SKM-1 (cell line): ENCODE measurements around the gene FAM90A1.
"Not testable (repeated sequence)": the region's sequence is repeated elsewhere in the genome, so short reads cannot be mapped to it uniquely, and the experiment has no call there.

Experiments used
- DNase-seq: peaks from one replicate; lab custom pipeline; 2025; ENCODE audit not compliant: unreplicated experiment; lab: John Stamatoyannopoulos, UW

Gene FAM90A1

DNA sequence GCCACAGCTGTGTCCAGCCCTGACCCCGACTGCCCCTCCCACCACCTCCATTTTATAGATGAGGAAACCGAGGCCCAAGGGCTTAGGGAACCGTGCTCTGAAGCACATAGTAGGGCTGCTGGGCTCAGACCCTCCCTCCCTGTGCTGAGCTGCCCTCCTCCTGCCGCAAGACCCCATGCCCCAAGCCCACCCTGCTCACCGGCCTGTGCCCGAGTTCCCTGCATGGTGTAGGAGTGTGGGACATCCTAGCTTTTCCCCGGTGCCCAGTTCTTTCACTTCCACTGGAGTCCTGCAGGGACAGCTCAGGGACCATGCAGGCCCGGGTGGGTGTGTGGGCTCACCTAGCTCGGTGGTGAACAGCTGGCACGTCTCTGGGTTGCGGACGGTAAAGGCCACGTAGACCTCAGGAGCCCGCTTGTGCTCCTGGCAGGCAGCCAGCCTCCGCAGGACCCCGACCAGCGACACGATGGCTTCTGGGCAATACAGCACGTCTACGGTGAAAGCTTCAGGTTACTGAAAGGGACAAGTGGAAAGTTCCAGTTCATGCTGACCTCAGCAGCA is 6.6 kb upstream of the FAM90A1 start:
- not testable (repeated sequence) for DNase-seq

DNA sequence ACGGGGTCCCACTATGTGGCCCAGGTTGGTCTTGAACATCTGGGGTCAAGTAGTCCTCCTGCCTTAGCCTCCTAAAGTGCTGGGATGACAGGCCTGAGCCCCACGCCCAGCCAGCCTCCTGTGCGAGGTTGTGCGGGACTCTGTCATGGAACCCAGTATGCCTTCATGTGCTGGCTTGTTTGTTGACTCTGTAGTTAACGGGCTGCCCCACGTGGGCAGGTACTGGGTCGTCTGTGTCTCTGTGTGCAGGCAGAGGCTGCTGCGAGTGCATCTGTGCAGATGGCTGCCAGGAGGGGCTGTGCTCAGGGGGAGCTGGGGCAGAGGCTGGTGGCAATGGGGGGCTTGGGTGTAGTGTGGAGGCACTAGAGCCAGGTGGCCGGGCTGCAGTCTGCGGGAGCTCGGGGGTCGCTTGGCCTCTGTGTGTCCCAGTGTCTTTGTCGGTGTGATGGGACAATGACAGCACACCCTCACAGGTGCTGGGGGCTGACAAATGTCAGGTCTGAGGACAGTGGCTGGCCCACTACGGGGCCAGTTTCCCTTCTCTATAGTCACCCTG is 6.0 kb upstream of the FAM90A1 start:
- DNase-seq: not testable (repeated sequence)

DNA sequence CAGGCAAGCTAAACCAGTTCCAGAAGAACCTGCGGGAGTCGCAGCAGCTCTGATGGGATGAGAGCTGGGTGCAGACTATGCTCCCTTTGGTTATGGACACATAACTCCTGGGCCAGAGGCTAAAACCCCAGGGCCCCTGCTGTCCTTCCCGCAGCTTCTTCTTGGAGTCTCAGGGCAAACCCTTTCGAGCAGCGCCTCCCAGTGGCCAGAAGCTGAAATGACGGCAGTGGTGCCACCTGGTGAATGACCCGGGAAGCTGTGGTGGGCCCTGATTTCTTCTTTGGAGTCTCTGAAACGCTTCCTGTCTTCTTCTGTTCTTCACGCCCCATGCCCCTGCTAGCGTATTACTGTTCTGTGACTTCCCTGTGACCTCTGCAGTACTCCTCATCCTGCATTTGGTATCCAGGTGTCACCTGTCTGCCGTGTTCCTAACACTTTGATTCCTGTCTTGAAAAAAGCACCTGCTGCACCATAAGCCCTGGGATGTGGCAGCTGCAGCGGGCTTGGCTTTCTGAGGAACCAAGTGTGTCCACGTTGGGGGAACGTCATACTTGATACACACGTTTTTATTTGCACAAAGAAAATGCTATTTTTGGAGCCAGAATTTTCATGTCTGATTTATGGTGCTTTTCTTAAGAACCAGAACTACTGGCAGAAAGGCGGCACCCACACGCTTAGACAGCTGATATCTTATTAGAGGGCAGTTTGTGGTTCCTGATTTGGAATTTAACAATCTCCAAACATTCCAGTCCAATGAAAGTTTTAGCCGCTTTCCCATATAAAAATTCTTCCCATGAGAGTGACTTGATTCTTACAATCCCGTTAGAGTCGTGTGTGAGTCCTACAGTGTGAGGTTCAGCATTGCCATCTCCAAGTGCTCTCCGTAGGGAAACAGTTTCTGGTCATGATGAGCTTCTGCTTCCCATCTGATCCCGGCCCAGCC is 4.5 kb upstream of the FAM90A1 start:
- DNase-seq: not testable (repeated sequence)

DNA sequence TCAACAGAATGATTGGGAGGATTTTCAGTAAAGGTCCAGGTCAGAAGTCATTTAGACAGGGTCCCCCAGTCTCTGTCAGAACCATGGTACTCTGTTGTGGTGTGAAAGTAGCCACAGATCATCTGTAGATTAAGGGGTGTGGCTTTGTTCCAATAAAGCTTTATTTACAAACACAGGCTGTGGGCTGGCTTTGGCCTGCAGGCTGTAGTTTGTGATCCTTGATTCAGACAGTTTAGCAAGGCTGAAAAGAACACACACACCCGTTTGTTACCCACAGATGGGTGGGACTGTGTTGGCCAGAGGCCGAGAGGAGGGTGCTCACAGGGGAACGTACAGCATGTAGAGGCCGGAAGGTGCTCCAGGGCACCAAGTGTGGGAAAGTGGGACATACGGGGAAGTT is 3.6 kb upstream of the FAM90A1 start:
- DNase-seq: not testable (repeated sequence)

DNA sequence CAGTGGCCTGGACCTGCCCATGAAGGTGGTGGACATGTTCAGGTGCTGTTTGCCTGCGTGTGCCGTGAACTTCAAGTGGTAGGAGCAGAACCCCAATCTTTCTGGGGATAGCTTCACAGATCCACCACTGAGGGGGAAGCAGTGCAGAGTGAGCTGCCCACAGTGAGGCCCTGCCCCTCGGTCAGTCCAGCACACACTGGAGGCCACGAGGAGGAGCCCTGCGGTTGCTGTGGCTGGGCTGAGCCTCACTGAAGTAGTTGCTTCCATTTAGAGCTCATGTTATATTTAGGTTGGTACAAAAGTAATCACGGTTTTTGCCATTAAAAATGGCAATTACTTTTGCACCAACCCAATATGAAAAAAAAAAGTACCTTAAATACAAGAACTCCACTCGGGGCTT is 2.1 kb upstream of the FAM90A1 start:
- not testable (repeated sequence) for DNase-seq

DNA sequence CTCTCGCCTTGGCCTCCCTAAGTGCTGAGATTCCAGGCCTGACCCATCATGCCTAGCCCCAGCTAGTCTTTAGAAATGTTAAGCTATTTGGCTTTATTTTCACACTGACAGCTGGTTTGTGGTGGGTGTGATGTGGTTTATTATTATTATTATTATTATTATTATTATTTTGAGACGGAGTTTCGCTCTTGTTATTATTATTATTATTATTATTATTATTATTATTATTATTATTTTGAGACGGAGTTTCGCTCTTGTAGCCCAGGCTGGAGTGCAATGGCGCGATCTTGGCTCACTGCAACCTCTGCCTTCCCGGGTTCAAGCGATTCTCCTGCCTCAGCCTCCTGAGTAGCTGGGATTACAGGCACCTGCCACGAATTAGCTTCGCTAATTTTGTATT is 1.2 kb upstream of the FAM90A1 start:
- DNase-seq: not testable (repeated sequence)

DNA sequence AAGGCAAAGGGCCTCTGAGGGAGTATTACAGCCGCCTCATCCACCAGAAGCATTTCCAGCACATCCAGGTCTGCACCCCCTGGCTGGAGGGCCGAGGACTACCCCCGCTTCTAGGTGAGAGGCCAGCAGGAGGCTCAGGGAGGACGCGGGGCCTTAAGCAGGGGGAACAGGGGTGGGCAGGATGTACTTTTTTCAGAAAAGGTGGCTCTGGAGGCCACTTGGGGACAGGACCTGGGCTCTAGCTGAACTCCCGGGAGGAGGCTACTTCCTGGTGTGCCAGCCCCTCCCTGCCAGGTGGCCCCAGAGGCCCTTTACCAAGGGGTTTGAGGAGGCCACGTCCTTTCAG is 287 bp upstream of the FAM90A1 start:
- not testable (repeated sequence) for DNase-seq

DNA sequence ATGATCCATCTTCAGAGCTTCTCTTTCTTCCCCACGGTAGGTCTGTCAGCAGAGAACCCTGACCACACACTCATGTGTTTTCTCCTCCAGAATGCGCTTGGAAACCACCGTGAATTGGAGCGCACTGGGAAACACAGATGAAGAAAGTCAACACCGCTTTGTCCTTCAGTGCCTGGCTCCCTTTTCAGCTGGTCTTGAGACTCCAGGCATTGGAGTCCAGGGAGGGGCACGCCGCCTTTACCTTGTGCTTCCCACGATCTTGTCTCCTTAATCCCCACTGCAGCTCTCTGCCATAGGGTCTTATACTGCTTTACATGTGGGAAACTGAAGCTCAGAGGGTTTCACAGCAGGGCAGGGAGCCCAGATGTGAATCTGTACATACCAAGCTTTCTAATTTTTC is 1.1 kb downstream of the FAM90A1 start:
- DNase-seq: no peak

DNA sequence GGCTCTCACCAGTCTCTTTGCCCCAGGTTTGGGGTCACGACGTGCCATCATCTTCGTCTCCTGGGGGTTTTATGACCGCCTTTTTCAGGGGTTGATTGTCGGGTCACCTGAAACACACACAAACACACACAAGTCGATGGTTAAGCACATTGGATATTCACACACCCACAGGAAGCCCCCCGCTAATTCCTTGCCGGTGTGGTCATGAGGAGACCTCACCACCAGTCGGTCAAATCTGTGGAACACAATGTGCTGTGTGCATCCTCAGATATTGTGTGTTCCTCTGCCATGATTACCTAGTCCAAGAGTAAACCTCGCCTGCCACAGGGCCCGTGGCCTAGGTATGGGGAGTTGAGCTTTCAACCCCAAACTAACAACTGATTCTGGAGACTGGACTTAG is 2.6 kb downstream of the FAM90A1 start:
- DNase-seq: not testable (repeated sequence)

DNA sequence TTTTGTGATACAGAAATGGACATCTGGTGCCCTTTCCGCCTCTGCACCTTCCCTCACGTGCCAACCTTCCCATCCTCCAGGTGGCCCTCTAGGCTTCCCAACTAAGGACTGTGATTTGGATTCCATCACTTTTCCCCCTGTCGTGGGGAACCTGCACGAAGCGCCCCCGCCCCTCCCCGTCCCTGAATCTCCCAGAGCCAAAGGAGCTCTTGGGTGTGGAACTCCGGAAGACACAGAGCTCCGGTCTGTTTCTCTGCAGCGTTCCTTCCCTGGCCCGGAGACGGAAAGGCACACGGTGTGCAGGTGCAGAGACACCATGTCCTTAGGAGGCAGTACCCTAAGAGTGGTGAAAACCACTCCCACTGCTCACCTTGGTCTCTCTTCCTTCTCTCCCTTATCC is 3.8 kb downstream of the FAM90A1 start:
- DNase-seq: not testable (repeated sequence)

DNA sequence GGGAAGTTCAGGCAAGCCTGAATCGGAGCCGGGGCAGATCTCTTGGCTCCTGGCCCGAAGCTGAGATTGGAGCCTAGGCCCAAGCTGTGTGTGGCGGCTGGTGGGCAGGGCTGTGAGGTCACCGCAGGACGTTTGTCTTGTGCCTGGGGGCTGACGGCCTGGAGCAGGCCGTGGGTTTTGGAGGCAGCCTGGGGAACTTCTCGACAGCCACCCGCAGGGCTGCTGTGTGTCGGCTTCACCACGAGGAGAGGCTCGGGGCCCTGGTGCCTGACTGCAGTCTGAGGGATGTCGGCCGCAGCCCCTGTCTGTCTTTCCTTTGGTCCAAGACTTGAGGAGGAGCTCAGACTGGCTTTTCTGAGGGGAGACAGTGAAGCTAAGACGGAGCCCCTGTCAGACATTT is 5.1 kb downstream of the FAM90A1 start:
- not testable (repeated sequence) for DNase-seq

DNA sequence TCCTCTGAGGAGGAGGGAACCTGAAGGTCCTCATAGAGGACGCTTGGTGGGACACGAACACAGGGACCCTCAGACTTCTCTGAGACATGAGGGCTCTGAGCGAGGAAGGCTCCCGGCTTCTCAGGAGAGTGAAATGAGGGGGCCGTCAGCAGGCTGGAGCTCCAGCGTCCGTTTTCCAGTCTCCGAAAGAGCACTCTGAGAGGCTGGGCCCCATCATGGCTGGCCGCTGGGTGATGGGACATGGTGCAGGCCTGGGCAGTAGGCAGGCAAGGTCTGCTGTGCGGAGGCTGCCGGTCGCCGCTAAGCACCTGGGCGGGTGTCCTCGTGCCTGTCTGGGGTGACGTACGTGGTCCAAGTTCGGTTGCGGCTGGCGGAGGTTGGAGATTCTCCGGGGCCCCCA is 5.6 kb downstream of the FAM90A1 start:
- DNase-seq: not testable (repeated sequence)

DNA sequence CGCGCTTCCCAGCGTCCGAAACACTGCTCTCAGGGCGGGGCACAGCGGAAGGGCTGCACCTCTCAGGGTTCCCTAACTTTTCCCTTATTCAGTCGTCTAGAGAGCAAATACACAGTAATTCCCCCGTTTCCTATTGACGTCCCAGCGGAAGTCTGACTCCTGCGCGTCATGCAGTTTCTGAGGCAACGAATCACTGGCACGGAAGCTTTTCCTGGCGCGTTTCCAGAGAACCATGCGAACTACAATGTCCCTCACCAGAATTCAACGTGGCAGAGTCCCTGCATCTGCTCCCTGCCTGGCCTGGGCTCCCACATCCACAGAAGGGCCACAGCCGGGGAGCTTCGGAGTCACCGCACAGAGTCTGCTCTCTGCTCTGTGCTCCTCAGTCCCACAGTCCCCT is 6.0 kb downstream of the FAM90A1 start:
- not testable (repeated sequence) for DNase-seq

DNA sequence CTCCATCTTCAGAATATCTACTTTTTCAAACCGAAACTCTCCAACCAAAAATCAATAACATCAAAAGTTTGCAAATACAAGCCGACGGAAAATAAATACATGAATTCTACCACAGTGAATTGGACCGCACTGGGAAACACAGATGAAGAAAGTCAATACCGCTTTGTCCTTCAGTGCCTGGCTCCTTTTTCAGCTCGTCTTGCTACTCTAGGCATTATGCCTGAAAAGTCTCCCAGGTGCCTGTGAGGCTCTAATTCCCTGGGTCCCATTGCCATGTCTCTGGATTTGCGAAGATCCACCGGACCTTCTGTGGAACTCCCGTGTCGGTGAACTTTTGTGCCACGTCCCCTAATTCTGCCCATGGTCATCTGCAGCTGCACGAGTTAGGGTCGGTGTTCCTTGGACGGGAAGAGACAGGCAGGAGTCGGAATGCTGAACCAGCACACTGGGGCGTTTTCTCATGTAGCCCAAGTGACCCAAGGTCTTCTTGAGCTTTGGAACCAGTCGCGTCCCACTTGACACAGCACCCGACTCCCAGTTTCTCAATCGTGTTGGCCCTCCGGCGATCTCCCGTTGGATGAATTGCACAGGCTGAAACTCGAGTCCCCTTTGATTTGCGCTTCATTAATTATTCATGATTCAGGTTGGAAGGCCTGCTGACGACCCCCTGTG is 8.6 kb downstream of the FAM90A1 start:
- DNase-seq: not testable (repeated sequence)

DNA sequence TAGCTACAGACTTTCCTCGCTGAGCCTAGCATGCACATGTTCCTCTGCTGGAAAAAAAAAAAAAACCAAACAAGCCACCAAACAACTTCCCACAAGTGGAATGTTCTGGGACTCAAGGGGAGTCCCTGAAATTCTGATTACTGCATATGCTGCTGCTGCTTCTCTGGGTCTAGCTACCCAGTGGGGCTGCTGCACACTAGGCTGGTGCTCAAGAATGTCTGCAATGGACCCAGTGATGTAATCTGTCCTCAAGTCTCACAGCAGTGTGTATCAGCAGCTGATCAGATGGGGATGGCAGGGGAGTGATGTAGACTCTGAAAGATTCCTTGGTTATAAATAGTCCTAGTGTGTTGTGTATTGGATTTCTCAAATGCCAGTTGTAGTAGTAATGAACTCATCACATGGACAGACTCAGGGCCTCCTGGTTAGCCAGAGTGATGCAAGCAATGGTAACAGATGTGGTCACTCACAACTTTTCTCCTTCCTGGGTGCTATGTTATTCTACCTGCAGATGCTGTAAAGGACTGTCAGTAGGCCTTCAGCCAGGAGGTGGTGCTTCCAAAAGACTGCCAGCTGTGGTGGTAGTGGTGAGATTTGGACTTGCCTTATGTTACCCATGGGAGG is 29.6 kb downstream of the FAM90A1 start:
- not testable (repeated sequence) for DNase-seq

DNA sequence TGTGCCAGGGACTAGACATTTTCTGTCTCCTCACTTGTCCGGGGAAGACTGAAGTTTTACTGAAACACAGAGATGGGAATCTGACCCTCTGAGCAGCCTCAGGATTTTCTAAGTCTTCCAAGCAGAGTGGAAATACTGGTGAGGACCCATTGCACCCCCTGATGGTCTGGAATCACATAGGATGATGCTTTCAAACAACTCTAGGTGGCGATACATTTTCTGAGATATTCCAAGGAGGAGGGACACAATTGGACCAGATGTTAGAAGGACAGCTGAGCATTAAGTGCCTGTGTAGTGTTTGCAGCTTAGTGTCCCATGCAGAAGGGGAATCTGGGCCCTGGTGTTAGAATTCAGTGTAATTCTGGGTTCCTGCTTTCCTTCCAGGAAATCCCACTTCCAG is 39.3 kb downstream of the FAM90A1 start:
- DNase-seq: not testable (repeated sequence)

DNA sequence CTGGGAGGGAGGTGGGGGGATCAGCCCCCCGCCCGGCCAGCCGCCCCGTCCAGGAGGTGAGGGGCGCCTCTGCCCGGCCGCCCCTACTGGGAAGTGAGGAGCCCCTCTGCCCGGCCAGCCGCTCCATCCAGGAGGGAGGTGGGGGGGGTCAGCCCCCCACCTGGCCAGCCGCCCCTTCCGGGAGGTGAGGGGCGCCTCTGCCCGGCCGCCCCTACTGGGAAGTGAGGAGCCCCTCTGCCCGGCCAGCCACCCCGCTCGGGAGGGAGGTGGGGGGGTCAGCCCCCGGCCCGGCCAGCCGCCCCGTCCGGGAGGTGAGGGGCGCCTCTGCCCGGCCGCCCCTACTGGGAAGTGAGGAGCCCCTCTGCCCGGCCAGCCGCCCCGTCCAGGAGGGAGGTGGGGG is 43.2 kb downstream of the FAM90A1 start:
- not testable (repeated sequence) for DNase-seq

DNA sequence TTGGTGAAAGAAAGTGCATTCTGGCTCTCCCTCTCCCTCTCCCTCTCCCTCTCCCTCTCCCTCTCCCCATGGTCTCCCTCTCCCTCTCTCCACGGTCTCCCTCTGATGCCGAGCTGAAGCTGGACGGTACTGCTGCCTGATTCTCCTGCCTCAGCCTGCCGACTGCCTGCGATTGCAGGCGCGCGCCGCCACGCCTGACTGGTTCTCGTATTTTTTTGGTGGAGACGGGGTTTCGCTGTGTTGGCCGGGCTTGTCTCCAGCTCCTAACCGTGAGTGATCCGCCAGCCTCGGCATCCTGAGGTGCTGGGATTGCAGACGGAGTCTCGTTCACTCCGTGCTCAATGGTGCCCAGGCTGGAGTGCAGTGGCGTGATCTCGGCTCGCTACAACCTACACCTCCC is 44.1 kb downstream of the FAM90A1 start:
- DNase-seq: not testable (repeated sequence)

DNA sequence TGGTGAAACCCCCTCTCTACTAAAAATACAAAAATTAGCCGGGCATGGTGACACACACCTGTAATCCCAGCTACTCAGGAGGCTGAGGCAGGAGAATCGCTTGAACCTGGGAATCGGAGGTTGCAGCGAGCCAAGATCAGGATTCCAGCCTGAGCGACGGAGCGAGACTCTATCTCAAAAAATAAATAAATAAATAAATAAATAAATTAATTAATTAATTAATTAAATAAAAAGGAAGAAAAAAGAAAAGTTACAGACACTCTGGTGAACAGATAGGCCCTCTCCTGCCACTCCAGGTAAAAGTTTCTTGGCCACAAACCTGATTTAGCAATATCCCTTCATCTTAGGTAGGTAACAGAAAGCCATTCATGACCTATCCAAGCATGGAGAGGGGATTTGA is 44.5 kb downstream of the FAM90A1 start:
- DNase-seq: not testable (repeated sequence)

DNA sequence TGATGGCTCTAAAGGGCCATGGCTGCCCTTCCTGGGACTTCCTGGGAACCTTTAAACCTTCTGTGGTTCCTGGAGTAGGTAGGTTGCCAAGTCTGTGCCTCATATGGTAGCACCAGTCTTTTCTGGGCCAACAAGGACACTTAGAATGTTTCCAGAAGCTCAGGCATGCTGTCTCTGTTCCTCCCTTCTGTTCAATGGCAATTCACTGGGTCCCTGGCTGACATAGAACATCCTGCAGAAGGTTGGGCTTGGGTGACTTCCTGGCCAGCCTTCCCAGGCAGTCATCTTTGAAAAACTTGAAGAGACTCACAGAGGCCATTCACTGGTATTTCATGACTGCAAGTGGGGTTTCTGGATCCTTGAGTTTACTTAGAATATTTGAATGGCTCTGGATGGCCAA is 46.1 kb downstream of the FAM90A1 start:
- not testable (repeated sequence) for DNase-seq

DNA sequence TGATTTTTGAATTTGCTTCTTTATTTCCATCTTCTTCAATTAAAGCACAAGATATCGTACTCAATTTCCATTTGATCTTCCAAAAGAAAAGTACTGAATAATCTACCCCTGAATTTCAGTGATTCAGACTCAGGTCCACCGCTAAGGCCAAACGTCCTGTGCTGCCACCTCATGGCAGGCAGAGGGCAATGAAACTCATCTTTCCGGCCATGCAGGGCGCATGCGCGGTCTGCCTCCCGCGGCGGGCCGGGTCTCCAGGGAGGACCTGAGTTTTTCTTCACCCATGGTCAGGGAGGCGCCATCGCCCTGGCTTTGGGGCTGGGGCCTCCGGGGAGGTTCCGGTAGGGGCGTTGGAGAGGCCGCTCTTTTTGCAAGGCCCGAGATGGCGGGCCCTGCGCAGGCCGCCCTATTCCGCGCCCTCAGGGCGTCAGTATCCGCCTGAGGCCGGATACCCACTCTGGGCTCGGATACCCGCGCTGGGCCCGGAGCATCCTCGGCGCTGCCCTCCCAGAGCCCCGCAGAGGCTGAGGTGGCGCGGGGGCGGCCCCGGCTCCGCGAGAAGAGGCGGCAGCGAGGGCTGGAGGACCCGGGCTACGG is 47.3 kb downstream of the FAM90A1 start:
- peak; percentile 35 for DNase-seq
